OCI-LY1 (cell line): ENCODE data around the gene ZBTB20.

Source experiments
- H2AFZ ChIP-seq: fragments of 200-600 bp; sonication (generic), shearing (Covaris generic); 2 replicates; pipeline ENCODE4 v1.6.0; 2014; ENCODE audit warnings: antibody characterized with exemption, mild to moderate bottlenecking, low read length
- H3F3A ChIP-seq: fragments of 200-600 bp; sonication (generic), shearing (Covaris generic); 2 replicates; pipeline ENCODE4 v1.6.0; 2014; ENCODE audit warnings: mild to moderate bottlenecking, antibody characterized with exemption, low read length, moderate library complexity; ENCODE audit not compliant: insufficient read depth
- H3K27ac ChIP-seq: fragments of 200-600 bp; sonication (generic); 2 replicates; pipeline ENCODE4 v1.5.1; 2014; ENCODE audit warnings: low read length, mixed run types, mild to moderate bottlenecking, low read depth; ENCODE audit not compliant: poor library complexity, severe bottlenecking
- H3K27me3 ChIP-seq: fragments of 200-600 bp; sonication (generic); 2 replicates; pipeline ENCODE4 v1.6.0; 2014; ENCODE audit warnings: antibody characterized with exemption, mild to moderate bottlenecking, low read length, moderate library complexity; ENCODE audit not compliant: insufficient read depth
- H3K36me3 ChIP-seq: fragments of 200-600 bp; sonication (generic); 2 replicates; pipeline ENCODE4 v1.6.1; 2014; ENCODE audit warnings: mild to moderate bottlenecking, antibody characterized with exemption, low read length, moderate library complexity, mixed read lengths; ENCODE audit not compliant: insufficient read depth
- H3K4me1 ChIP-seq: fragments of 200-600 bp; sonication (generic); 2 replicates; pipeline ENCODE4 v1.5.1; 2014; ENCODE audit warnings: mild to moderate bottlenecking, low read length, moderate library complexity; ENCODE audit not compliant: insufficient read depth, severe bottlenecking
- H3K4me2 ChIP-seq: fragments of 200-600 bp; sonication (generic), shearing (Covaris generic); 2 replicates; pipeline ENCODE4 v1.6.1; 2014; ENCODE audit warnings: low read length
- H3K4me3 ChIP-seq: fragments of 200-600 bp; sonication (generic); 2 replicates; pipeline ENCODE4 v1.5.1; 2014; ENCODE audit warnings: low read length, low read depth, mild to moderate bottlenecking, mixed read lengths; ENCODE audit not compliant: poor library complexity, severe bottlenecking
- H3K79me2 ChIP-seq: fragments of 200-600 bp; shearing (Covaris generic); 2 replicates; pipeline ENCODE4 v1.6.1; 2016; ENCODE audit warnings: mixed run types, low read length, mixed read lengths; ENCODE audit not compliant: insufficient read depth
- H3K9ac ChIP-seq: fragments of 200-600 bp; sonication (generic), shearing (Covaris generic); 2 replicates; pipeline ENCODE4 v1.6.1; 2014; ENCODE audit warnings: mild to moderate bottlenecking, low read length, mixed read lengths
- H3K9me2 ChIP-seq: fragments of 200-600 bp; sonication (generic), shearing (Covaris generic); 2 replicates; pipeline ENCODE4 v1.6.1; 2014; ENCODE audit warnings: low read depth, mild to moderate bottlenecking, low read length, mixed read lengths
- H3K9me3 ChIP-seq: fragments of 200-600 bp; shearing (Covaris generic); 2 replicates; pipeline ENCODE4 v1.6.1; 2014; ENCODE audit warnings: low read length, mixed read lengths
- H4K20me1 ChIP-seq: fragments of 200-600 bp; sonication (generic), shearing (Covaris generic); 2 replicates; pipeline ENCODE4 v1.6.0; 2016; ENCODE audit warnings: mild to moderate bottlenecking, low read length; ENCODE audit not compliant: insufficient read depth
- CTCF ChIP-seq: fragments of 200-600 bp; sonication (generic), shearing (Covaris generic); IDR thresholded peaks from 2 replicates; pipeline ENCODE4 v1.5.1; 2017; ENCODE audit warnings: mild to moderate bottlenecking, antibody characterized with exemption, low read length, moderate library complexity, mixed read lengths
- EZH2 ChIP-seq: fragments of 200-600 bp; sonication (generic), shearing (Covaris generic); IDR thresholded peaks from 2 replicates; pipeline ENCODE4 v1.8.0; 2017; ENCODE audit warnings: borderline replicate concordance, mixed run types, mild to moderate bottlenecking, antibody characterized with exemption, low read length, moderate library complexity, mixed read lengths

Gene ZBTB20

GRCh38 chr3:114406922-114407321 is 740.2 kb downstream of the ZBTB20 start:
- H3K9me2 ChIP-seq: no peaks in the 10 kb centered on the region
- no peaks in the 10 kb centered on the region for H3K79me2 ChIP-seq
- no peaks in the 10 kb centered on the region for H3K36me3 ChIP-seq
- H3F3A ChIP-seq: no peaks in the 10 kb centered on the region
- no peaks in the 10 kb centered on the region for H3K27me3 ChIP-seq
- H3K9ac ChIP-seq: no peak overlapping the region
- no peaks in the 10 kb centered on the region for H4K20me1 ChIP-seq
- H3K9me3 ChIP-seq: no peaks in the 10 kb centered on the region
- no peak overlapping the region for H2AFZ ChIP-seq
- no peak overlapping the region for H3K4me3 ChIP-seq
- H3K4me1 ChIP-seq: no peaks in the 10 kb centered on the region
- no peak for TF ChIP-seq CTCF
- no peak for TF ChIP-seq EZH2
- H3K27ac ChIP-seq: no peak overlapping the region
- H3K4me2 ChIP-seq: no peak overlapping the region

- Histone ChIP-seq H3K9me3 (no peaks in the 10 kb centered on the region), H3K27ac (no peak overlapping the region), H3K9ac (no peak overlapping the region), H3K4me1 (no peaks in the 10 kb centered on the region), H4K20me1 (no peaks in the 10 kb centered on the region), H3K4me2 (no peak overlapping the region), H3K79me2 (no peaks in the 10 kb centered on the region), H3K9me2 (no peaks in the 10 kb centered on the region), H3K4me3 (no peak overlapping the region), H2AFZ (no peak overlapping the region), H3F3A (no peaks in the 10 kb centered on the region), H3K36me3 (no peaks in the 10 kb centered on the region), H3K27me3 (no peaks in the 10 kb centered on the region)
- TF ChIP-seq CTCF (no peak), EZH2 (no peak)
Observed at GRCh38 chr3:114406286-114406685, 740.8 kb downstream of the ZBTB20 start.

- no peaks in the 10 kb centered on the region for H3K27me3 ChIP-seq
- no peaks in the 10 kb centered on the region for H4K20me1 ChIP-seq
- no peaks in the 10 kb centered on the region for H3K9me3 ChIP-seq
- H3K27ac ChIP-seq: no peak overlapping the region
- H3K4me3 ChIP-seq: no peak overlapping the region
- H3F3A ChIP-seq: no peaks in the 10 kb centered on the region
- no peaks in the 10 kb centered on the region for H3K4me1 ChIP-seq
- H3K4me2 ChIP-seq: no peak overlapping the region
- H3K9ac ChIP-seq: no peak overlapping the region
- TF ChIP-seq EZH2 (no peak), CTCF (no peak)
- H3K79me2 ChIP-seq: no peaks in the 10 kb centered on the region
- H2AFZ ChIP-seq: no peak overlapping the region
- H3K36me3 ChIP-seq: no peaks in the 10 kb centered on the region
- no peaks in the 10 kb centered on the region for H3K9me2 ChIP-seq
Observed at GRCh38 chr3:114405202-114405990, 741.7 kb downstream of the ZBTB20 start.
